PC-3 (cell line): ENCODE data around the gene EMP2. TPM values are rescaled to one million over a fixed set of nuclear protein-coding genes. Genes with fewer than 3 reads are reported as not detected.

Experiments used
- ATAC-seq: fragments of 200-7000 bp; cut with Tn5 transposase; 2 replicates; pipeline ENCODE4 v1.9.1; 2020; ENCODE audit warnings: mild to moderate bottlenecking, moderate library complexity
- BruUV-seq: library from RNA; stranded (reverse); fragments of 400-500 nt; replicated peaks from 2 replicates; lab custom pipeline; 2021; lab: Mats Ljungman, UMichigan
- CTCF ChIA-PET: fragments of 300-600 bp; sonication (Branson Sonifier 250); formaldehyde crosslinking; loops from one replicate; lab custom pipeline; 2022; ENCODE audit warnings: antibody characterized with exemption; lab: Charles Lee
- POLR2A ChIA-PET: fragments of 300-600 bp; sonication (Branson Sonifier 250); formaldehyde crosslinking; loops from one replicate; lab custom pipeline; 2022; ENCODE audit warnings: antibody characterized with exemption; ENCODE audit not compliant: unreplicated experiment; lab: Charles Lee
- DNase-seq: peaks from one replicate; pipeline ENCODE4 v3.0.0-alpha.2; 2015
- H2AFZ ChIP-seq: fragments of 300-600 bp; sonication (generic); 2 replicates; pipeline ENCODE4 v1.6.0; 2016; ENCODE audit warnings: antibody characterized with exemption, low read length
- H3F3A ChIP-seq: fragments of 300-600 bp; sonication (generic); one replicate; pipeline ENCODE4 v1.6.0; 2017; ENCODE audit warnings: antibody characterized with exemption, low read length, control low read depth, mild to moderate bottlenecking; ENCODE audit not compliant: unreplicated experiment
- H3K27ac ChIP-seq: fragments of 300-600 bp; sonication (generic); 2 replicates; pipeline ENCODE4 v1.5.1; 2016; ENCODE audit warnings: mild to moderate bottlenecking, low read length
- H3K27me3 ChIP-seq: fragments of 300-600 bp; sonication (generic); 2 replicates; pipeline ENCODE4 v1.6.1; 2016; ENCODE audit warnings: low read length, mixed read lengths
- H3K36me3 ChIP-seq: fragments of 300-600 bp; sonication (generic); 2 replicates; pipeline ENCODE4 v1.6.1; 2016; ENCODE audit warnings: low read depth, mixed run types, low read length, mixed read lengths
- H3K4me1 ChIP-seq: fragments of 300-600 bp; sonication (generic); 2 replicates; pipeline ENCODE4 v1.5.1; 2016; ENCODE audit warnings: low read length; ENCODE audit not compliant: insufficient read depth
- H3K4me2 ChIP-seq: fragments of 300-600 bp; sonication (generic); 2 replicates; pipeline ENCODE4 v1.6.0; 2016; ENCODE audit warnings: low read length
- H3K4me3 ChIP-seq: fragments of 300-600 bp; sonication (generic); 2 replicates; pipeline ENCODE4 v1.5.1; 2016; ENCODE audit warnings: mild to moderate bottlenecking, low read length, mixed read lengths
- H3K79me2 ChIP-seq: fragments of 300-600 bp; sonication (generic); 2 replicates; pipeline ENCODE4 v1.6.1; 2017; ENCODE audit warnings: low read length, mixed read lengths
- H3K9ac ChIP-seq: fragments of 300-600 bp; sonication (generic); 2 replicates; pipeline ENCODE4 v1.6.0; 2016; ENCODE audit warnings: mild to moderate bottlenecking, low read length
- H3K9me2 ChIP-seq: fragments of 300-600 bp; sonication (generic); replicated peaks from 2 replicates; pipeline ENCODE4 v1.6.1; 2016; ENCODE audit warnings: mixed run types, low read length, mixed read lengths
- H3K9me3 ChIP-seq: fragments of 300-600 bp; sonication (generic); 2 replicates; pipeline ENCODE4 v1.6.1; 2016; ENCODE audit warnings: low read length, mixed read lengths
- H4K20me1 ChIP-seq: fragments of 300-600 bp; sonication (generic); 2 replicates; pipeline ENCODE4 v1.6.1; 2016; ENCODE audit warnings: low read length, mixed read lengths
- CTCF ChIP-seq: fragments of 300-600 bp; sonication (generic); conservative IDR thresholded peaks from 2 replicates; pipeline ENCODE4 v1.5.1; 2017; ENCODE audit warnings: antibody characterized with exemption, low read depth, mild to moderate bottlenecking, low read length
- EZH2 ChIP-seq: fragments of 300-600 bp; sonication (generic); IDR thresholded peaks from one replicate; pipeline ENCODE4 v1.6.1; 2017; ENCODE audit warnings: antibody characterized with exemption, mild to moderate bottlenecking, low read length; ENCODE audit not compliant: unreplicated experiment
- EZH2phosphoT487 ChIP-seq: fragments of 300-600 bp; sonication (generic); IDR thresholded peaks from 2 replicates; pipeline ENCODE4 v1.6.1; 2018; ENCODE audit warnings: mild to moderate bottlenecking, antibody characterized with exemption, low read length, borderline replicate concordance
- intact Hi-C: fragments of 100-400 bp; cut with micrococcal nuclease; formaldehyde crosslinking; loops from 2 replicates; pipeline ENCODE4 v1.9.0; 2023
- total RNA-seq: library from RNA; depleted of rRNA; stranded (reverse); fragments of >200 nt; gene quantifications from 2 replicates; pipeline ENCODE4 v1.2.3, GENCODE V29; 2014

EMP2 gene
- total RNA-seq, 1 experiment from 2014 or later, result 38.7 TPM

- intact Hi-C loops, result no loop called here
- no peak overlapping the region for H3K4me2 ChIP-seq
- H3K27me3 ChIP-seq, result no peaks in the 10 kb centered on the region
- no peaks in the 10 kb centered on the region for H3K9me2 ChIP-seq
- ATAC-seq (no peak), DNase-seq (no peak)
- no peaks in the 10 kb centered on the region for H3K79me2 ChIP-seq
- H3F3A ChIP-seq, result no peaks in the 10 kb centered on the region
- H2AFZ ChIP-seq, result no peak overlapping the region
- no peak overlapping the region for H3K27ac ChIP-seq
- H3K4me3 ChIP-seq, result no peak overlapping the region
- H3K9me3 ChIP-seq, result no peaks in the 10 kb centered on the region
- no peaks in the 10 kb centered on the region for H4K20me1 ChIP-seq
- 0 out of 2 replicates have a peak, but pooled peaks cover 5% of the 10 kb centered on the region for H3K4me1 ChIP-seq
- H3K9ac ChIP-seq, result no peak overlapping the region
- H3K36me3 ChIP-seq, result no peaks in the 10 kb centered on the region
- no TSS peak for BruUV-seq
- ChIA-PET CTCF (no interaction called here), POLR2A (no interaction called here)
- no peak for TF ChIP-seq EZH2
- no peak for TF ChIP-seq EZH2phosphoT487
- TF ChIP-seq CTCF, result no peak
Observed at GRCh38 chr16:10607157-10607556, 26.8 kb upstream of the EMP2 start.

GRCh38 chr16:10606607-10607006, 26.2 kb upstream of the EMP2 start:
- no peaks in the 10 kb centered on the region for H3K36me3 ChIP-seq
- H2AFZ ChIP-seq, result no peak overlapping the region
- POLR2A ChIA-PET, result no interaction called here
- no peaks in the 10 kb centered on the region for H3K79me2 ChIP-seq
- H3K4me2 ChIP-seq, result no peak overlapping the region
- H3K9me3 ChIP-seq, result no peaks in the 10 kb centered on the region
- no peak for DNase-seq
- no peak overlapping the region for H3K9ac ChIP-seq
- no peaks in the 10 kb centered on the region for H3F3A ChIP-seq
- CTCF ChIA-PET, result no interaction called here
- intact Hi-C loops, result no loop called here
- H3K9me2 ChIP-seq, result no peaks in the 10 kb centered on the region
- no peaks in the 10 kb centered on the region for H3K27me3 ChIP-seq
- H3K4me3 ChIP-seq, result no peak overlapping the region
- TF ChIP-seq EZH2phosphoT487, result no peak
- no peak for TF ChIP-seq CTCF
- no peak for TF ChIP-seq EZH2
- ATAC-seq, result no peak
- no peaks in the 10 kb centered on the region for H4K20me1 ChIP-seq
- H3K4me1 ChIP-seq, result 0 out of 2 replicates have a peak, but pooled peaks cover 5% of the 10 kb centered on the region
- BruUV-seq, result no TSS peak
- H3K27ac ChIP-seq, result no peak overlapping the region

- no peak overlapping the region for H3K4me2 ChIP-seq
- no peak overlapping the region for H3K9ac ChIP-seq
- TF ChIP-seq CTCF (no peak), EZH2 (no peak), EZH2phosphoT487 (no peak)
- H3K4me3 ChIP-seq, result no peak overlapping the region
- H3K79me2 ChIP-seq, result no peaks in the 10 kb centered on the region
- intact Hi-C loops, result no loop called here
- ATAC-seq (no peak), DNase-seq (no peak)
- H3K36me3 ChIP-seq, result no peaks in the 10 kb centered on the region
- H3F3A ChIP-seq, result no peaks in the 10 kb centered on the region
- ChIA-PET POLR2A (no interaction called here), CTCF (no interaction called here)
- H2AFZ ChIP-seq, result no peak overlapping the region
- H3K4me1 ChIP-seq, result 0 out of 2 replicates have a peak, but pooled peaks cover 5% of the 10 kb centered on the region
- no TSS peak for BruUV-seq
- H3K9me3 ChIP-seq, result no peaks in the 10 kb centered on the region
- no peak overlapping the region for H3K27ac ChIP-seq
- H4K20me1 ChIP-seq, result no peaks in the 10 kb centered on the region
- no peaks in the 10 kb centered on the region for H3K27me3 ChIP-seq
- no peaks in the 10 kb centered on the region for H3K9me2 ChIP-seq
Observed at GRCh38 chr16:10605636-10606035, 25.2 kb upstream of the EMP2 start.
